GM12878 (cell line): ENCODE measurements around the gene MARS1. TPM values are rescaled to one million over a fixed set of nuclear protein-coding genes. Genes with fewer than 3 reads are reported as not detected.

ENCODE experiments used
- ATAC-seq: fragments of 200-7000 bp; cut with Tn5 transposase; 3 replicates; pipeline ENCODE4 v1.9.1; 2020; ENCODE audit warnings: mild to moderate bottlenecking, moderate library complexity
- BruUV-seq: library from RNA; stranded (reverse); fragments of 400-500 nt; replicated peaks from 2 replicates; lab custom pipeline; 2021; lab: Mats Ljungman, UMichigan
- CTCF ChIA-PET: fragments of 300-600 bp; sonication (Branson Sonifier 250); formaldehyde crosslinking; extraction: SDS; loops from one replicate; lab custom pipeline; 2021; ENCODE audit warnings: inconsistent platforms; lab: Yijun Ruan, JAX
- POLR2A ChIA-PET: fragments of 350-600 bp; formaldehyde crosslinking; extraction: SDS; loops from one replicate; lab custom pipeline; 2021; ENCODE audit warnings: inconsistent platforms; lab: Charles Lee
- RAD21 ChIA-PET: fragments of 300-600 bp; sonication (Branson Sonifier 250); formaldehyde crosslinking; loops from one replicate; lab custom pipeline; 2023; ENCODE audit warnings: antibody characterized with exemption; ENCODE audit not compliant: unreplicated experiment; lab: Charles Lee
- SMC1A ChIA-PET: fragments of 300-600 bp; sonication (Branson Sonifier 250); formaldehyde crosslinking; loops from one replicate; lab custom pipeline; 2023; ENCODE audit not compliant: unreplicated experiment, uncharacterized antibody; lab: Charles Lee
- DNase-seq: peaks from one replicate; pipeline ENCODE4 v3.0.0-alpha.2; 2011; ENCODE audit warnings: low read depth, low spot score
- FAIRE-seq: peaks from 3 replicates; lab custom pipeline; 2011; peaks lifted over from hg19 to GRCh38; lab: Jason Lieb, UNC
- H2AFZ ChIP-seq: 2 replicates; pipeline ENCODE4 v1.6.0; 2011; ENCODE audit warnings: low read depth, low read length, control low read depth; ENCODE audit not compliant: control insufficient read depth
- H3K27ac ChIP-seq: 2 replicates; pipeline ENCODE4 v1.5.1; 2011; ENCODE audit warnings: control low read depth; ENCODE audit not compliant: control insufficient read depth, insufficient read depth
- H3K27me3 ChIP-seq, 2 experiments: replicated peaks in 1 of 2; 2 replicates each; pipeline versions ENCODE4 v1.6.0 to v1.6.1; 2011; ENCODE audit warnings: low read length in 1 of 2; ENCODE audit not compliant: control insufficient read depth in 2 of 2, insufficient read depth in 2 of 2
- H3K36me3 ChIP-seq, 2 experiments: 2 replicates each; pipeline ENCODE4 v1.5.1; 2011; ENCODE audit warnings: low read length in 1 of 2; ENCODE audit not compliant: control insufficient read depth in 2 of 2, insufficient read depth in 2 of 2
- H3K4me1 ChIP-seq: 2 replicates; pipeline ENCODE4 v1.6.1; 2011; ENCODE audit warnings: mild to moderate bottlenecking, low read length, moderate library complexity, mixed read lengths; ENCODE audit not compliant: control insufficient read depth, insufficient read depth
- H3K4me2 ChIP-seq: 2 replicates; pipeline ENCODE4 v1.6.0; 2011; ENCODE audit warnings: control low read depth; ENCODE audit not compliant: control insufficient read depth, insufficient read depth
- H3K4me3 ChIP-seq: fragments of 200-600 bp; sonication (generic); 2 replicates; pipeline ENCODE4 v1.5.1; 2016
- H3K79me2 ChIP-seq: 2 replicates; pipeline ENCODE4 v1.6.0; 2011; ENCODE audit warnings: low read length; ENCODE audit not compliant: control insufficient read depth, insufficient read depth
- H3K9ac ChIP-seq: 2 replicates; pipeline ENCODE4 v1.8.0; 2011; ENCODE audit warnings: low read length, control low read depth, mixed read lengths; ENCODE audit not compliant: control insufficient read depth, insufficient read depth
- H3K9me3 ChIP-seq: replicated peaks from 3 replicates; pipeline ENCODE4 v1.5.1; 2011; ENCODE audit warnings: mild to moderate bottlenecking, low read length; ENCODE audit not compliant: control insufficient read depth, insufficient read depth
- H4K20me1 ChIP-seq: 2 replicates; pipeline ENCODE4 v1.6.0; 2011; ENCODE audit not compliant: control insufficient read depth, insufficient read depth
- ESRRA ChIP-seq: IDR thresholded peaks from 2 replicates; pipeline ENCODE4 v1.6.1; 2012; ENCODE audit warnings: mild to moderate bottlenecking, low read length, improper control_type of control experiment
- KAT2A ChIP-seq: conservative IDR thresholded peaks from 2 replicates; pipeline ENCODE4 v1.6.1; 2011; ENCODE audit warnings: low read depth, low read length; ENCODE audit not compliant: control insufficient read depth
- LARP7 ChIP-seq: fragments of 450-650 bp; IDR thresholded peaks from 2 replicates; pipeline ENCODE4 v1.6.1; 2017; ENCODE audit warnings: mild to moderate bottlenecking
- MLLT1 ChIP-seq: fragments of 450-650 bp; IDR thresholded peaks from 2 replicates; pipeline ENCODE4 v1.6.1; 2016; ENCODE audit warnings: mild to moderate bottlenecking
- MYB ChIP-seq: fragments of 150-350 bp; IDR thresholded peaks from 2 replicates; pipeline ENCODE4 v1.6.1; 2014; ENCODE audit warnings: mild to moderate bottlenecking, low read depth, low read length, borderline replicate concordance
- WGBS: methylation state at CpG from one replicate; pipeline ENCODE4 v1.1.6; 2016; ENCODE audit warnings: low lambda C conversion rate; ENCODE audit not compliant: insufficient replicate concordance, insufficient coverage; ENCODE audit errors: missing lambda C conversion rate; 5-methylcytosine and 5-hydroxymethylcytosine counted together
- in situ Hi-C: fragments of 300-500 bp; cut with MboI; formaldehyde crosslinking; loops from 9 replicates; pipeline ENCODE4 v1.14.3; 2018; ENCODE audit warnings: mixed read lengths
- intact Hi-C: fragments of 100-400 bp; cut with micrococcal nuclease; formaldehyde crosslinking; loops from one replicate; pipeline ENCODE4 v1.14.2; 2022; ENCODE audit not compliant: unreplicated experiment
- polyA plus RNA-seq, 11 experiments: library from polyadenylated mRNA; depleted of rRNA in 4 of 11; unstranded in 6 of 11; stranded (reverse) in 5 of 11; fragments of >200 nt; fragmentation: Nextera tagmentation in 4 of 11; fragmentation: Illumina TruSeq in 1 of 11; extraction: Ambion mirVana in 4 of 11; extraction: Trizol in 1 of 11; gene quantifications; 1 replicate in 1 of 11; 2 replicates in 10 of 11; pipeline versions ENCODE4 v1.2.1 to v1.2.3, GENCODE V29; 2011 to 2016; ENCODE audit warnings: inconsistent platforms in 2 of 11, missing spikeins in 2 of 11, low read depth in 1 of 11
- total RNA-seq, 4 experiments: library from RNA; depleted of rRNA in 3 of 4; stranded (reverse); fragments of >200 nt in 3 of 4; fragmentation: Illumina TruSeq in 1 of 4; extraction: Trizol in 1 of 4; gene quantifications; 2 replicates each; pipeline versions ENCODE4 v1.2.1 to v1.2.3, GENCODE V29; 2013 to 2021

MARS1 gene
- total and polyA plus RNA-seq, 10 of the 15 experiments (the other 5 are each of a cell fraction or from before 2014, with no cell fraction given) = 72.3 to 270 (median 153) TPM

GRCh38 chr12:57465030-57465746 lies 22.7 kb upstream of the MARS1 start:
- DNase-seq (no peak), FAIRE-seq (no peak)
- H4K20me1 ChIP-seq = 0 out of 2 replicates have a peak, but pooled peaks cover 2% of the 10 kb centered on the region
- no peak overlapping the region for H3K9ac ChIP-seq
- peaks cover 31% of the 10 kb centered on the region for H3K4me1 ChIP-seq
- intact Hi-C loops = no loop called here
- BruUV-seq = no TSS peak
- H3K27me3 ChIP-seq = 0 out of 4 replicates have a peak, but pooled peaks cover 0 to 4% of the 10 kb centered on the region in 2 experiments
- ChIA-PET SMC1A (interaction anchor here (1.0 to 1.8 kb wide), 2 partner anchors 12 to 177 kb away, joined by 3 to 5 read pairs; no protein-coding TSS in a partner anchor), RAD21 (interaction anchor here (1.0 kb wide), 2 partner anchors 9 to 10 kb away, joined by 3 read pairs; partner anchors contain the start of gene INHBE)
- no peak overlapping the region for H3K4me2 ChIP-seq
- TF ChIP-seq MLLT1 = no peak
- TF ChIP-seq ESRRA = no peak
- no peak for TF ChIP-seq KAT2A
- no peak for TF ChIP-seq LARP7
- TF ChIP-seq MYB = no peak
- TF ChIP-seq, all 136 proteins: peak for 0
- peaks cover 0 to 7% of the 10 kb centered on the region in 2 experiments; a peak in 1 of 4 replicates for H3K36me3 ChIP-seq
- ATAC-seq = no peak
- H3K9me3 ChIP-seq = no peaks in the 10 kb centered on the region
- no peaks in the 10 kb centered on the region for H3K79me2 ChIP-seq
- H3K27ac ChIP-seq = no peak overlapping the region
- CTCF ChIA-PET = interaction anchor here (1.0 to 2.1 kb wide), 5 partner anchors 9 to 220 kb away, joined by 3 to 8 read pairs (median 3); partner anchors contain the start of gene INHBE
- POLR2A ChIA-PET = interaction anchor here (1.1 to 1.8 kb wide), 4 partner anchors 12 to 75 kb away, joined by 3 to 8 read pairs (median 4); partner anchors contain the start of genes ARHGAP9 and DDIT3
- H2AFZ ChIP-seq = no peak overlapping the region
- no peak overlapping the region for H3K4me3 ChIP-seq
- in situ Hi-C loops = no loop called here
- 86% methylated on average over 6 of the region's 6 CpGs for WGBS
